MCF 10A (cell line): ENCODE measurements around the gene ZNF142. TPM values are rescaled to one million over a fixed set of nuclear protein-coding genes. Genes with fewer than 3 reads are reported as not detected.
"Not testable (repeated sequence)": the region's sequence is repeated elsewhere in the genome, so short reads cannot be mapped to it uniquely, and the experiment has no call there.

Experiments
- BruUV-seq: library from RNA; stranded (reverse); fragments of 400-500 nt; replicated peaks from 2 replicates; lab custom pipeline; 2021; lab: Mats Ljungman, UMichigan
- CTCF ChIA-PET: fragments of 300-600 bp; sonication (Branson Sonifier 250); formaldehyde crosslinking; extraction: SDS; loops from one replicate; lab custom pipeline; 2021; ENCODE audit warnings: antibody characterized with exemption, inconsistent platforms; lab: Yijun Ruan, JAX
- POLR2A ChIA-PET: fragments of 300-600, 350-650 bp; sonication (Branson Sonifier 250); formaldehyde crosslinking; extraction: SDS; loops from one replicate; lab custom pipeline; 2020; ENCODE audit warnings: antibody characterized with exemption, inconsistent platforms; lab: Yijun Ruan, JAX
- DNase-seq: peaks from one replicate; pipeline ENCODE4 v3.0.0-alpha.2; 2018; ENCODE audit not compliant: unreplicated experiment
- H3K27ac Mint-ChIP-seq: one replicate; pipeline ENCODE4 v1.8.0; 2022; ENCODE audit warnings: mild to moderate bottlenecking, low read depth, mixed read lengths; ENCODE audit not compliant: unreplicated experiment
- H3K27me3 Mint-ChIP-seq: one replicate; pipeline ENCODE4 v1.8.0; 2022; ENCODE audit warnings: mixed read lengths; ENCODE audit not compliant: insufficient read depth, unreplicated experiment
- H3K36me3 Mint-ChIP-seq: one replicate; pipeline ENCODE4 v1.8.0; 2022; ENCODE audit warnings: mild to moderate bottlenecking, moderate library complexity, mixed read lengths; ENCODE audit not compliant: insufficient read depth, unreplicated experiment
- H3K4me1 Mint-ChIP-seq: one replicate; pipeline ENCODE4 v1.8.0; 2022; ENCODE audit warnings: mixed read lengths; ENCODE audit not compliant: insufficient read depth, unreplicated experiment
- H3K4me3 Mint-ChIP-seq: one replicate; pipeline ENCODE4 v1.8.0; 2022; ENCODE audit warnings: mild to moderate bottlenecking, moderate library complexity, mixed read lengths; ENCODE audit not compliant: unreplicated experiment
- H3K9me3 Mint-ChIP-seq: one replicate; pipeline ENCODE4 v1.8.0; 2022; ENCODE audit warnings: mixed read lengths; ENCODE audit not compliant: unreplicated experiment
- CTCF ChIP-seq: fragments of 200-600 bp; IDR thresholded peaks from one replicate; pipeline ENCODE4 v1.8.0; 2022; ENCODE audit warnings: antibody characterized with exemption, mild to moderate bottlenecking; ENCODE audit not compliant: unreplicated experiment
- intact Hi-C: fragments of 100-400 bp; cut with micrococcal nuclease; formaldehyde crosslinking; loops from 2 replicates; pipeline ENCODE4 v1.14.1; 2022
- total RNA-seq: library from RNA; stranded (reverse); gene quantifications from 2 replicates; pipeline ENCODE4 v1.2.3, GENCODE V29; 2022

ZNF142 gene
- total RNA-seq, 1 experiment from 2014 or later, result 37.8 TPM

- CTCF ChIA-PET, result interaction anchor here (0.5 to 3.4 kb wide), 31 partner anchors 8 to 824 kb away, joined by 3 to 44 read pairs (median 4); partner anchors contain the start of genes BCS1L, RNF25, STK36 and TTLL4
- TF ChIP-seq CTCF, result peak; percentile 63
- peak; percentile 83 for DNase-seq
- H3K27me3 Mint-ChIP-seq, H3K4me1 Mint-ChIP-seq, H3K9me3 Mint-ChIP-seq, H3K27ac Mint-ChIP-seq, H3K4me3 Mint-ChIP-seq, BruUV-seq: not testable (repeated sequence)
- intact Hi-C loops, result loop anchor here (1.0 to 2.0 kb wide), 3 partner anchors 29 to 281 kb away; no protein-coding TSS in a partner anchor
- H3K36me3 Mint-ChIP-seq, result peaks cover 24% of the 10 kb centered on the region
- POLR2A ChIA-PET, result interaction anchor here (0.7 to 2.4 kb wide), 5 partner anchors 15 to 400 kb away, joined by 3 to 18 read pairs (median 3); partner anchors contain the start of genes BCS1L, RNF25, STK36 and ZNF142
These were observed 28.1 kb upstream of the ZNF142 start for GRCh38 chr2:218687400-218688060.

GRCh38 chr2:218680061-218680460 lies 20.6 kb upstream of the ZNF142 start:
- H3K27me3 Mint-ChIP-seq, result no peaks in the 10 kb centered on the region
- peaks cover 5% of the 10 kb centered on the region for H3K4me1 Mint-ChIP-seq
- no peak for DNase-seq
- peaks cover 40% of the 10 kb centered on the region for H3K36me3 Mint-ChIP-seq
- TF ChIP-seq CTCF, result no peak
- no peak overlapping the region for H3K4me3 Mint-ChIP-seq
- BruUV-seq, result no TSS peak
- H3K27ac Mint-ChIP-seq, result no peak overlapping the region
- CTCF ChIA-PET, result interaction anchor here (0.5 to 1.5 kb wide), 2 partner anchors 166 to 168 kb away, joined by 3 to 6 read pairs; no protein-coding TSS in a partner anchor
- intact Hi-C loops, result no loop called here
- POLR2A ChIA-PET, result interaction anchor here (0.6 kb wide), 1 partner anchor 8 kb away, joined by 4 read pairs; the partner anchor contains the start of genes RNF25 and STK36
- no peaks in the 10 kb centered on the region for H3K9me3 Mint-ChIP-seq

GRCh38 chr2:218679119-218679518 lies 19.7 kb upstream of the ZNF142 start:
- no peak overlapping the region for H3K27ac Mint-ChIP-seq

More at GRCh38 chr2:218679119-218679518, 19.7 kb upstream of the ZNF142 start:
- no peaks in the 10 kb centered on the region for H3K9me3 Mint-ChIP-seq
- BruUV-seq, result no TSS peak
- H3K4me3 Mint-ChIP-seq, result no peak overlapping the region
- H3K4me1 Mint-ChIP-seq, result peaks cover 5% of the 10 kb centered on the region
- no peak for DNase-seq
- H3K36me3 Mint-ChIP-seq, result peaks cover 34% of the 10 kb centered on the region
- ChIA-PET CTCF (interaction anchor here (1.6 kb wide), 1 partner anchor 8 kb away, joined by 3 read pairs; no protein-coding TSS in a partner anchor), POLR2A (no interaction called here)
- TF ChIP-seq CTCF, result no peak
- intact Hi-C loops, result no loop called here
- no peaks in the 10 kb centered on the region for H3K27me3 Mint-ChIP-seq
